SK-N-SH (cell line): ENCODE data around the gene FAM25C. TPM values are rescaled to one million over a fixed set of nuclear protein-coding genes. Genes with fewer than 3 reads are reported as not detected.
"Not testable (repeated sequence)": the region's sequence is repeated elsewhere in the genome, so short reads cannot be mapped to it uniquely, and the experiment has no call there.

Source experiments
- CTCF ChIA-PET: fragments of 300-600, 350-600 bp; formaldehyde crosslinking; extraction: SDS; loops from one replicate; lab custom pipeline; 2021; lab: Yijun Ruan, JAX
- POLR2A ChIA-PET: fragments of 350-600 bp; sonication (Branson Sonifier 250); formaldehyde crosslinking; extraction: SDS; loops from one replicate; lab custom pipeline; 2020; ENCODE audit warnings: antibody characterized with exemption, inconsistent platforms; lab: Yijun Ruan, JAX
- DNase-seq: peaks from one replicate; pipeline ENCODE4 v3.0.0; 2012
- H2AFZ ChIP-seq: fragments of 200-600 bp; sonication (generic); 2 replicates; pipeline ENCODE4 v1.8.1; 2016; ENCODE audit warnings: antibody characterized with exemption, mild to moderate bottlenecking, low read depth
- H3F3A ChIP-seq: fragments of 200-600 bp; sonication (generic); replicated peaks from 2 replicates; pipeline ENCODE3; 2016; ENCODE audit warnings: antibody characterized with exemption, mild to moderate bottlenecking; ENCODE audit not compliant: insufficient read depth
- H3K27ac ChIP-seq, 2 experiments: fragments of 200-500 bp in 1 of 2; fragments of 200-600 bp in 1 of 2; sonication (Bioruptor generic) in 1 of 2; sonication (generic), shearing (Covaris generic) in 1 of 2; 2 replicates each; pipeline versions ENCODE4 v1.5.1 to v1.6.1; 2014 to 2016; ENCODE audit warnings: low read depth in 2 of 2, inconsistent platforms in 1 of 2, low read length in 1 of 2, mild to moderate bottlenecking in 1 of 2, mixed read lengths in 1 of 2
- H3K27me3 ChIP-seq: fragments of 200-600 bp; sonication (generic), shearing (Covaris generic); 2 replicates; pipeline ENCODE4 v1.6.1; 2016; ENCODE audit warnings: mixed run types; ENCODE audit not compliant: insufficient read depth
- H3K36me3 ChIP-seq, 2 experiments: fragments of 200-500 bp in 1 of 2; fragments of 200-600 bp in 1 of 2; sonication (Bioruptor generic) in 1 of 2; sonication (generic) in 1 of 2; replicated peaks in 1 of 2; 2 replicates each; pipeline versions ENCODE3 to v1.5.1; 2014 to 2016; ENCODE audit warnings: low read length in 1 of 2, mild to moderate bottlenecking in 1 of 2; ENCODE audit not compliant: insufficient read depth in 2 of 2, control insufficient read depth in 1 of 2
- H3K4me1 ChIP-seq, 2 experiments: fragments of 200-500 bp in 1 of 2; fragments of 200-600 bp in 1 of 2; sonication (Bioruptor generic) in 1 of 2; sonication (generic), shearing (Covaris generic) in 1 of 2; 2 replicates each; pipeline versions ENCODE4 v1.5.1 to v1.6.1; 2014 to 2016; ENCODE audit warnings: low read depth in 1 of 2, low read length in 1 of 2, mixed run types in 1 of 2; ENCODE audit not compliant: insufficient read depth in 2 of 2, control insufficient read depth in 1 of 2
- H3K4me2 ChIP-seq: fragments of 200-600 bp; sonication (generic), shearing (Covaris generic); 2 replicates; pipeline ENCODE4 v1.6.1; 2017; ENCODE audit warnings: mixed run types
- H3K4me3 ChIP-seq, 2 experiments: fragments of 200-500 bp in 1 of 2; fragments of 200-600 bp in 1 of 2; sonication (Bioruptor generic) in 1 of 2; sonication (generic), shearing (Covaris generic) in 1 of 2; 2 replicates each; pipeline versions ENCODE4 v1.5.1 to v1.8.1; 2014 to 2016; ENCODE audit warnings: low read depth in 2 of 2, inconsistent platforms in 1 of 2, low read length in 1 of 2, mild to moderate bottlenecking in 1 of 2, mixed read lengths in 1 of 2, moderate library complexity in 1 of 2
- H3K79me2 ChIP-seq: fragments of 200-600 bp; sonication (generic); 2 replicates; pipeline ENCODE4 v1.8.1; 2017; ENCODE audit warnings: mild to moderate bottlenecking; ENCODE audit not compliant: insufficient read depth
- H3K9ac ChIP-seq: fragments of 200-600 bp; sonication (generic); 2 replicates; pipeline ENCODE4 v1.6.1; 2017; ENCODE audit warnings: mixed run types
- H3K9me2 ChIP-seq: fragments of 200-600 bp; sonication (generic); 2 replicates; pipeline ENCODE4 v1.6.1; 2017; ENCODE audit warnings: mixed run types
- H3K9me3 ChIP-seq: fragments of 200-600 bp; sonication (generic); 2 replicates; pipeline ENCODE4 v1.6.1; 2017; ENCODE audit warnings: mixed run types, mild to moderate bottlenecking, moderate library complexity
- H4K20me1 ChIP-seq: fragments of 200-600 bp; sonication (generic); 2 replicates; pipeline ENCODE4 v1.6.1; 2017; ENCODE audit warnings: mild to moderate bottlenecking, mixed run types; ENCODE audit not compliant: insufficient read depth
- WGBS: methylation state at CpG from one replicate; pipeline ENCODE4 v1.1.6; 2017; ENCODE audit warnings: low lambda C conversion rate; 5-methylcytosine and 5-hydroxymethylcytosine counted together
- polyA plus RNA-seq, 3 experiments: library from polyadenylated mRNA; depleted of rRNA; stranded (reverse); fragments of >200 nt; gene quantifications; 2 replicates each; pipeline ENCODE4 v1.2.3, GENCODE V29; 2012
- small RNA-seq, 7 experiments: library from RNA; depleted of rRNA; stranded (forward); fragments of <200 nt; gene quantifications; one replicate each; pipeline ENCODE3, GENCODE V24; 2012

The FAM25C gene
- polyA plus RNA-seq, 1 of the 3 experiments (the other 2 are of a cell fraction), result not detected

DNA sequence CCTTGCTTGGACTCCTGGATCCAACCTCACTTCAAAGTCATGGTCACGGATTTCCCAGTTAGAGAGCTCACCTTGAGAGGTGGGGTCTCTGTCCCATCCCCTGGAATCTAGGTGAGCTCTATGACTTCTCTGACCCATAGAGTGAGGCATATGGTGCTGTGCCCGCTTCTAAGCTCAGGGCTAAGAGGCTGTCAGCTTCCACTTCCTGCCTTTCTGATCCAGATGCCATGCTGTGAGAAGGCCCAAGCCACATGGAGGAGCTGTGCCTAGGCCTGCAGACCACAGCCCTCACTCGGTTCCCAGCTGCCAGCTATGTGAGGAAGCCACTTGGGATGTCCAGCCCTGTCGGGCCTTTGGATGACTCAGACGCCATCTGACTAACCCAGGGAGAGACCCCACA, 39.9 kb downstream of the FAM25C start:
- DNase-seq, result not testable (repeated sequence)

DNA sequence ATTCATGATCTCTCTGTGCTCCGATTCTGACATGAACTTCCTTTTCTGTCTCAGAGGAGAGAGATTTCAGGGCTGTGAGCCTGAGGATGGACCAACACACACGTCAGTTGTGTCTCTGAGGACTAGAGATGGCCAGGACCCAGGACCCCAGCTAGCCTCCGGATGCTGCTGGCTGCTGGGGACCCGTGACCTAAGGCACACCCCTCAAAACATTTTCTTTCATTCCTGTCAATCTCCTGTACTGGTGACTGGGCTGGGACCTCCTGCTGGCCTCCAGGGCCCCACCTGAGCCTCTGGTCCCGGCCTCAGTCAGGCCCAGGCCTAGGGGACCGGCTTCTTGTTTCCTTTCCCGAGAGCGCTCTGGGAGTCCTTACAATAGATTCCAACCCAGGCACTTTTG, 42.4 kb downstream of the FAM25C start:
- H3K9me2 ChIP-seq, H3K4me2 ChIP-seq, H4K20me1 ChIP-seq, POLR2A ChIA-PET, H3F3A ChIP-seq, H3K4me3 ChIP-seq, DNase-seq, H2AFZ ChIP-seq, H3K27ac ChIP-seq, H3K9ac ChIP-seq, H3K79me2 ChIP-seq, CTCF ChIA-PET, H3K36me3 ChIP-seq, H3K9me3 ChIP-seq, H3K4me1 ChIP-seq, H3K27me3 ChIP-seq: not testable (repeated sequence)
- WGBS, result 74% methylated on average over 8 of the region's 8 CpGs

More for the DNA sequence above, 39.9 kb downstream of the FAM25C start:
- H3K4me1 ChIP-seq, H3K4me3 ChIP-seq, H3K9ac ChIP-seq, CTCF ChIA-PET, H4K20me1 ChIP-seq, H3K4me2 ChIP-seq, H3K27ac ChIP-seq, H3K9me2 ChIP-seq, H3K9me3 ChIP-seq, H3F3A ChIP-seq, H2AFZ ChIP-seq, H3K27me3 ChIP-seq, H3K79me2 ChIP-seq, H3K36me3 ChIP-seq, POLR2A ChIA-PET: not testable (repeated sequence)
- WGBS, result 83% methylated on average over 1 of the region's 5 CpGs

DNA sequence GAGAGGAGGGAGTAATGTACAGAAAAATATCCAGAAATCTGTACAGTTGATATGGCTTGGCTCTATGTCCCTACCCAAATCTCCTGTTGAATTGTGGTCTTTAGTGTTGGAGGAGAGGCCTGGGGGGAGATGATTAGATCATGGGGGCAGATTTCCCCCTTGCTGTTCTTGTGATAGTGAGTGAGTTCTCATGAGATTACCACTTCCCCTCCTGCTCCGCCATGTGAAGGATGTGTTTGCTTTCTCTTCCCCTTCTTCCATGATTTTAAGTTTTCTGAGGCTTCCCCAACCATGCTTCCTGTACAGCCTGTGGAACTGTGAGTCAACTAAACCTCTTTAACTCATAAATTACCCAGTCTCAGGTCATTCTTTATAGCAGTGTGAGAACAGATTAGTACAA, 52.2 kb downstream of the FAM25C start:
- H3K27ac ChIP-seq, H3K4me1 ChIP-seq, H3F3A ChIP-seq, H3K9ac ChIP-seq, H3K4me2 ChIP-seq, POLR2A ChIA-PET, DNase-seq, H3K79me2 ChIP-seq, H4K20me1 ChIP-seq, H3K4me3 ChIP-seq, H3K9me3 ChIP-seq, H3K9me2 ChIP-seq, CTCF ChIA-PET, H2AFZ ChIP-seq, H3K27me3 ChIP-seq, H3K36me3 ChIP-seq: not testable (repeated sequence)
- WGBS, result 100% methylated on average over 1 of the region's 1 CpG

Small RNA genes lying within 50 kb of the gene (small RNA-seq; reads per million reads assigned to genes)
- 0 reads per million in 7 experiments for gene RNA5SP315

Other genes with a start within 250 kb of the FAM25C start
- gene SYT15B, start 236.2 kb downstream of the FAM25C start, polyA plus RNA-seq (2012; rRNA removed), result not detected in 2 replicates
- not detected in 2 replicates for gene NPY4R2, start 81.1 kb downstream of the FAM25C start, polyA plus RNA-seq (2012; rRNA removed)